Measurements from ENCODE around the gene FLYWCH2.
"Not testable (repeated sequence)": the region's sequence is repeated elsewhere in the genome, so short reads cannot be mapped to it uniquely, and the experiment has no call there.

FLYWCH2 gene

DNA sequence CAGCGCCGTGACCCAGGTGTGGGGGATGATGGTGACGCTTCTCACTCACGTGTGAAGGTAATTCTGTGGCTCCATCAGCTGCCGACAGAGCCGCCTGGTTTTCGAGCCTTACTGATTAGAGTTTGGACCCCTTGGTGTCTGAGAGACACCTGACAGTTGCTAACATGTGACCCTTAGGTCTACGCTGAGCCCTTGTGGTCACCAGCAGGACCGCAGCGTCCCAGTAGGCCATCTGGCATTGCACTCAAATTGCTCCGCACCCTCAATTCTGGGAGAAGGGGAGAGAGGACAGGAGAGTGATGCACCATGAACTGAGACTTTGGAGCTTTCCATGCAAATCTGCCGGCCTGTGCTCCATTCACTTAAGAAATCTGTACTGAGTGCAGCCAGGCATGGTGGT is 31.2 kb downstream of the FLYWCH2 start:
- Mint-ChIP-seq H3K36me3 (peaks cover 1% of the 10 kb centered on the region), H3K4me1 (peaks cover 19% of the 10 kb centered on the region), H3K27me3 (no peaks in the 10 kb centered on the region), H3K27ac (no peak overlapping the region), H3K4me3 (no peak overlapping the region), H3K9me3 (no peaks in the 10 kb centered on the region)

DNA sequence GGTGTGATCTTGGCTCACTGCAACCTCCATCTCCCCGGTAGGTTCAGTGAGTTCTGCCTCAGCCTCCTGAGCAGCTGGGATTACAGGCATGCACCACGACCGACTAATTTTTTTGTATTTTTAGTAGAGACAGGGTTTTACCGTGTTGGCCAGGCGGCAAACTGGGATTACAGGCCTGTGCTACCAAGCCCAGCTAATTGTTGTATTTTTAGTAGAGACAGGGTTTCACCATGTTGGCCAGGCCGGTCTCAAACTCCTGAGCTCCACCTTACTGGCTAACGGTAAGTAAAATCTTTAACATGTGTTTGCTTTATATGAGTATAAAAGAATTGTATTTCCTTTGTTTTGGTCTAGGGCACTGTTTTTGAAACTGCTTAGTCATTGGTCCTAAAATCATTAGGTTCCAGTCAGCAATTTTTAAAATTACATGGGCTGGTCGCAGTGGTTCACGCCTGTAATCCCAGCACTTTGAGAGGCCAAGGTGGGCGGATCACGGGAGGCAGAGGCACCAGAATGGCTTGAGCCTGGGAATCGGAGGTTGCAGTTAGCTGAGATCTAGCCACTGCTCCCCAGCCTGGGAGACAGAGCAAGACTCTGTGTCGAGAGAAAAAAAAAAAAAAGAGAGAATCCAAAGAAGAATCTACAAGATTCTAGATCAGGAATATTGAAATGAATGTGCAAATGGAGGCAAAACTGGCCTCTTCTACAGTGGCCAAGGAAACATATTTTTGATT is 32.3 kb downstream of the FLYWCH2 start:
- Mint-ChIP-seq H3K9me3 (no peaks in the 10 kb centered on the region), H3K27me3 (no peaks in the 10 kb centered on the region), H3K27ac (peak overlapping the region; percentile 17), H3K4me1 (peaks cover 24% of the 10 kb centered on the region), H3K36me3 (peaks cover 4% of the 10 kb centered on the region), H3K4me3 (no peak overlapping the region)

DNA sequence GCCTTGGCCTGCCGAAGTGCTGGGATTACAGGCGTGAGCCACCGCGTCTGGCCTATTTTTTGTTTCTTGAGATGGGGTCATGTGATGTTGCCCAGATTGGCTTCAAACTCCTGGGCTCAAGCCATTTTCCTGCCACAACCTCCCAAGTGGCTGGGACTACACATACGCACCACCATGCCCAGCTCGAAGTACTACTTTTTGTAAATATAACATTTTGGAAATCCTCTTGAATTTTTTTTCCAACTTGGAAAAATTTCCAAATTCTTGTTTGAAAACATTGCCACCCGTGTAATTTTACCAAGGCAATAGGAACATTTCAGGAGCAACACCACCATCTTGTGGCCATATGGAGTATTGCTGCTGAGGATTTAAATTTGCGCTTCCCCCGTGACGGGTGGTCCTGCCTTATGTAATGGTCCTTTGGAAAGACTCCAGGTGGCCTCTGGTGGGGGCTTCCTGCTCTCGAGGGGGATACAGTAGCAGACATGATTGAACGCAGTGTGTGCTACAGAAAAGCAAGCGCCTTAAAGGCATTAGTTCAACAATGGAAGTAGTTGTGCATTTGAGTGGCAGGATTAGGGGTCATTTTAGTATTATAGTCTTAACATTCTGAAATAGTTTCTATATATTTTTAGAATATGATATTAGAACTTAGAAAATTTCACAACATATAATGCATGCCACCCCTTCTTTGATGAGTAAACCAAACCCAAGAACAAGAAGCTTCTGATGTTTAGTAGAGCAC is 36.7 kb downstream of the FLYWCH2 start:
- Mint-ChIP-seq H3K9me3 (no peaks in the 10 kb centered on the region), H3K4me1 (peaks cover 5% of the 10 kb centered on the region), H3K36me3 (peaks cover 4% of the 10 kb centered on the region), H3K27ac (no peak overlapping the region), H3K4me3 (no peak overlapping the region), H3K27me3 (no peaks in the 10 kb centered on the region)

DNA sequence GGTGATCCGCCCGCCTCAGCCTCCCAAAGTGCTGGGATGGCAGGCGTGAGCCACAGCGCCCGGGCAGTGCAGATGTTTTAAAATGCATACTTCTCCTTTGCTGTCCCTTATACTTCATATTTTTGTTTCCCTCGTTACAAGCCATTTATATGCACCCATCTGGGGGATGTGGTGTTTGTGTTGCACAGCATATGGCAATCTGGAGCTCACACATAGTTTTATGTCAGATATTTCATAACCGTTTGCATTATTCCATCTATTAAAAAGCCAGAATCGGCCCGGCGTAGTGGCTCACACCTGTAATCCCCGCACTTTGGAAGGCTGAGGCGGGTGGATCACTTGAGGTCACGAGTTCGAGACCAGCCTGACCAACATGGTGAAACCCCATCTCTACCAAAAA is 40.5 kb downstream of the FLYWCH2 start:
- no peaks in the 10 kb centered on the region for H3K9me3 Mint-ChIP-seq
- no peaks in the 10 kb centered on the region for H3K27me3 Mint-ChIP-seq
- H3K27ac Mint-ChIP-seq, result no peak overlapping the region

DNA sequence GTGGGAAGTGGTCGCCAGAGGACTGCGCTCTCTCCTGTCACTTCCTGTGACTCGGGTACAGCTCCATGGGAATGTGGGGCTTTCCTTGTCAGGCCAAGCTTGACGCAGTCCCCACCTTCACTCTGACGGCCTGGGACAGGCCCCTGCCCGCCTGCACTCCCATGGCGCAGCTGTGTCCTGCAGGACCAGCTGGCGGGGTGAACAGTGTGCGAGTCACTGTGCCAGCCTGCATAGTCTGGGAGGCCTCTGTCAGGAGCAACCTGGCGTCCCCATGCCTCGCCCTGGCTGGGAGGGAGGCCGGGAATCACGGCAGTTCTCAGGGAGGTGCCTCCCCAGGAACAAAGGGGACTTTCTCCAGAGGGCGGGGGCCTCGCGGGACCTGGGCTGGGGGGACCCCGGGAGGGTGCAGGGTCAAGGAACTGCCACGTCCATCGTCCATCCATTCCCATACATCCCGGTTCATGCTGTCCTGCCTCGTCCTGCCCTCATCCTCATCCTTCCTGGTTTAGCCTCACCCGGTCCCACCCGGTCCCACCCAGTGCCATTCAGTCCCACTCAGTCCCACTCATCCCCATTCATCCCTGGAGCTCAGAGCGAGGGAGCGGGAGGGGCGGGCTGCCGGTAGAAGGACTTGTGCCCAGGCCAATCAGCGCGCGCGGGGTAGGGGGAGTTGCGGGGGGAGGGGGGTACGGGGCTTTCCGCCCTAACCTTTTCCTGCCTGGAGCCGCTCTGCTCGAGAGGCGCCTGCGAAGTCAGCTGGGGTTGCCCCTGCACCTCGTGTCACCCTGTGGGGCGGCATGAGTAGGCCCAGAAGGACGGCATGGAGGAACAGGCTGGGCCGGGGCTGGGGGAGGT is 42.1 kb downstream of the FLYWCH2 start:
- Mint-ChIP-seq H3K27me3 (no peaks in the 10 kb centered on the region), H3K4me1 (peaks cover 15% of the 10 kb centered on the region), H3K27ac (no peak overlapping the region), H3K9me3 (no peaks in the 10 kb centered on the region), H3K36me3 (peaks cover 2% of the 10 kb centered on the region), H3K4me3 (no peak overlapping the region)

More for the DNA sequence above, 40.5 kb downstream of the FLYWCH2 start:
- H3K4me3 Mint-ChIP-seq, result no peak overlapping the region
- peaks cover 20% of the 10 kb centered on the region for H3K4me1 Mint-ChIP-seq
- peaks cover 4% of the 10 kb centered on the region for H3K36me3 Mint-ChIP-seq

DNA sequence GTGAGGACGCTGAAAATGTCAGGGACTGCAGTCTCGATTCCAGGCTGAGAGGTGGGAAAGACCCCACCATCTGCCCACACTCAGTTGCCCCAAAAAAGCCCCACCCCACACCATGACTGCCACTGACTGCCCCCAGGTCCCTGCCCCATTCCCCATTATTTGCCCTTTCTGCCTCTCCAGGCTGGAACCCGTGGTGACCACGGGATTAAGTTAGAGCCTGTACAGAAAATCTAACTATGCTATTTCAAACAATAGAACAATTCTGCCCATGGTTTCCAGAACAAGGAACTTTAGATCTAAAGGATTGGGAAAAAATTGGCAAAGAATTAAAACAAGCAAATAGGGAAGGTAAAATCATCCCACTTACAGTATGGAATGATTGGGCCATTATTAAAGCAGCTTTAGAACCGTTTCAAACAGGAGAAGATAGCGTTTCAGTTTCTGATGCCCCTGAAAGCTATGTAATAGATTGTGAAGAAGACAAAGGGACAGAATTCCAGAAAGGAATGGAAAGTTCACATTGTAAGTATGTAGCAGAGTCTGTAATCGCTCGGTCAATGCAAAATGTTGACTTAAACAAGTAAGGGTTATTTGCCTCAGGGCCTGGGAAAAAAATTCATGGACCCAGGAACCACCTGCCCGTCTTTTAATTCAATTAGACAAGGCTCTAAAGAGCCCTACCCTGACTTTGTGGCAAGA is 43.1 kb downstream of the FLYWCH2 start:
- H3K4me1 Mint-ChIP-seq, result peaks cover 15% of the 10 kb centered on the region
- H3K27me3 Mint-ChIP-seq, result no peaks in the 10 kb centered on the region
- H3K4me3 Mint-ChIP-seq, result no peak overlapping the region
- no peak overlapping the region for H3K27ac Mint-ChIP-seq
- no peaks in the 10 kb centered on the region for H3K9me3 Mint-ChIP-seq
- H3K36me3 Mint-ChIP-seq, result peaks cover 2% of the 10 kb centered on the region

DNA sequence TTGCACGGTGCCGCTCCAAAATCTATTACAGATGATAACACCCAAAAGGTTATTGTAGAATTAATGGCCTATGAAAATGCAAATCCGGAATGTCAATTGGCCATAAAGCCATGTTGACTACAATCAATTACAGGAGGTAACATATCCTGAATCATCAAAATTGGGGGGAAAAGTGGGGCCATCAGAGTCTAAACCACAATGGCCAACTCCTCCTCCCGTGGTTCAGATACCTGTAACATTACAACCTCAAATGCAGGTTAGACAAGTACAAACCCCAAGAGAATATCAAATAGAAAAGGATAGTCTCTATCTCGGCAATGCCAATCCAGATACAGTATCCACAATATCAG is 43.6 kb downstream of the FLYWCH2 start:
- Mint-ChIP-seq H3K36me3 (peaks cover 2% of the 10 kb centered on the region), H3K9me3 (no peaks in the 10 kb centered on the region), H3K27ac (no peak overlapping the region), H3K27me3 (no peaks in the 10 kb centered on the region), H3K4me1 (peaks cover 15% of the 10 kb centered on the region), H3K4me3 (no peak overlapping the region)

DNA sequence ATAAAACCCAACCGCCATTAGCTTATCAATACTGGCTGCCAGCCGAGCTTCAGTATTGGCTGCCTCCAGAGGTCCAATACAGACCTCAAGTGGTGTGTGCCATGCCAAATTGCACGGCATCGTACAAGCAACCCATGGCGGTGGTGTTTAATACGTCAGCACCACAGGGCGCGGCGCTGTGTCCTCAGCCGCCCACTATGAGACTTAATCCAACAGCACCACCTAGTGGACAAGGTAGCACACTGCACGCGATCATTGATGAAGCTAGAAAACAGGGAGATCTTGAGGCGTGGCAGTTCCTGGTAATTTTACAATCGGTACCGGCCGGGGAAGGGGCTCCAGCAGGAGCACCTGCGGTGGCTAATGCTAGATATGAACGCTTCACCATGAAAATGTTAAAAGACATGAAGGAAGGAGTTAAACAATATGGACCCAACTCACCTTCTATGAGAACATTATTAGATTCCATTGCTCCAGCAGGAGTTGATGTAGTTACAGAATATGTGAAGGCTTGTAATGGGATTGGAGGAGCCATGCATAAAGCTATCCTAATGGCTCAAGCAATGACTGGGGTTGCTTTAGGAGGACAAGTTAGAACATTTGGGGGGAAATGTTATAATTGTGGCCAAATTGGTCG is 44.1 kb downstream of the FLYWCH2 start:
- Mint-ChIP-seq H3K4me1 (peaks cover 15% of the 10 kb centered on the region), H3K9me3 (no peaks in the 10 kb centered on the region), H3K27ac (peak overlapping the region; percentile 20), H3K36me3 (peaks cover 2% of the 10 kb centered on the region), H3K27me3 (no peaks in the 10 kb centered on the region), H3K4me3 (no peak overlapping the region)

DNA sequence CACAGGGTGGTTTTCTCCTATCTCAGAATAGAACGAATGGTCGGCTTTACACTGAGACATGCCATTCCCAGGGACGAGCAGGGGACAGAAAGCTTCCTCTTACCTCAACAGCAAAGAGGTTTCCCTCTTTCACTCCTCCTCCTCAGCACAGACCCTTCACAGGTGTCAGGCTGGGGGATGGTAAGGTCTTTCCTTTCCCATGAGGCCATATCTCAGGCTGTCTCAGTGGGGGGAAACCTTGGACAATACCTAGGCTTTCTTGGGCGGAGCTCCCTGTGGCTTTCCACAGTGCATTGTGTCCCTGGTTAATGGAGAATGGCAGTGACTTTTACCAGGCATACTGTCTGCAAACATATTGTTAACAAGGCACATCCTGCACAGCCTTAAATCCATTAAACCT is 45.1 kb downstream of the FLYWCH2 start:
- not testable (repeated sequence) for H3K27me3 Mint-ChIP-seq, H3K27ac Mint-ChIP-seq, H3K4me3 Mint-ChIP-seq, H3K36me3 Mint-ChIP-seq, H3K9me3 Mint-ChIP-seq
- H3K4me1 Mint-ChIP-seq, result peaks cover 15% of the 10 kb centered on the region

DNA sequence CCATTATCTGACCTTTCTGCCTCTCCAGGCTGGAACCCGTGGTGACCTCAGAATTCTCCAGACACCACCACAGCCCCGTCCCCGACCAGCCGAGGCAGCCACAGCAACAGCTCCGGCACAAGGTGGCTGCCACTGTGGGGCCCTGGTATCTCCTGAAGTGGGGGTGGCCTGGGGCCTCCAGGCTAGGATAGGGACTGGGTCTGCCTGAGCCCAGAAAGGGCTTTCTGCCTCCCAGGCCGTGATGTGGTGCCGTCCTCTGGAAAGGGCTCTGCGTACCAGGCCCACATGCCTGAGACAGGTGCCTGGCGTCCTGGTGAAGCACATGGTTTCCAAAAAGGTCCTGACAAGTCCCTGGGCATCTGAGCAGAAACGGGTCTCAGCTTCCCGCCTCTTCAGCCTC is 45.8 kb downstream of the FLYWCH2 start:
- no peak overlapping the region for H3K4me3 Mint-ChIP-seq
- peaks cover 15% of the 10 kb centered on the region for H3K4me1 Mint-ChIP-seq
- no peaks in the 10 kb centered on the region for H3K9me3 Mint-ChIP-seq
- H3K27ac Mint-ChIP-seq, result no peak overlapping the region
- H3K27me3 Mint-ChIP-seq, result no peaks in the 10 kb centered on the region
- H3K36me3 Mint-ChIP-seq, result no peaks in the 10 kb centered on the region

DNA sequence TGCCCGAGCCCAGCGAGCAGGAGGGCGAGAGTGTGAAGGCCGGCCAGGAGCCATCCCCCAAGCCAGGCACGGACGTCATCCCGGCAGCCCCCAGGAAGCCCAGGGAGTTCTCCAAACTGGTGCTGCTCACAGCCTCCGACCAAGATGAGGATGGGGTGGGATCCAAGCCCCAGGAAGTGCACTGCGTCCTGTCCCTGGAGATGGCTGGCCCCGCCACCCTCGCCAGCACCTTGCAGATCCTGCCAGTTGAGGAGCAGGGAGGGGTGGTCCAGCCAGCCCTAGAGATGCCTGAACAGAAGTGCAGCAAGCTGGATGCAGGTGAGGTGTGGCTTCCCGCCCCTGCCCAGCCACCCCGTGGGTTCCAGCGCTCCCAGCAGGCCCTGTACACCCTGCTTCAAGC is 46.7 kb downstream of the FLYWCH2 start:
- Mint-ChIP-seq H3K4me3 (no peak overlapping the region), H3K27me3 (no peaks in the 10 kb centered on the region), H3K27ac (no peak overlapping the region), H3K4me1 (peaks cover 15% of the 10 kb centered on the region), H3K9me3 (no peaks in the 10 kb centered on the region), H3K36me3 (peaks cover 4% of the 10 kb centered on the region)

DNA sequence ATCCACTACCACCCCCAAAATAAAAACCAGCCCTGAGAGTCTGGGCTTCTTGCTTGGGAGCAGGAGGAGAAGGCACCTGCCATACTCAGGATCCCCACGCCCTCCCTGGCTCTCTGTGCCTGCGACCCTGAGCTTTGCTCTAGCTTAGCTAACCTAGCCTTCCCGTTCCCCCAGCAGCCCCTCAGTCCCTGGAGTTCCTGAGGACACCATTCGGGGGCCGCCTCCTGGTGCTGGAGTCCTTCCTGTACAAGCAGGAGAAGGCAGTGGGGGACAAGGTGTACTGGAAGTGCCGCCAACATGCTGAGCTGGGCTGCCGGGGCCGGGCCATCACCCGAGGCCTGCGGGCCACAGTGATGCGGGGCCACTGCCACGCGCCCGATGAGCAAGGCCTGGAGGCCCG is 47.2 kb downstream of the FLYWCH2 start:
- Mint-ChIP-seq H3K4me1 (peaks cover 15% of the 10 kb centered on the region), H3K27me3 (no peaks in the 10 kb centered on the region), H3K36me3 (peaks cover 5% of the 10 kb centered on the region), H3K4me3 (no peak overlapping the region), H3K27ac (no peak overlapping the region), H3K9me3 (no peaks in the 10 kb centered on the region)

DNA sequence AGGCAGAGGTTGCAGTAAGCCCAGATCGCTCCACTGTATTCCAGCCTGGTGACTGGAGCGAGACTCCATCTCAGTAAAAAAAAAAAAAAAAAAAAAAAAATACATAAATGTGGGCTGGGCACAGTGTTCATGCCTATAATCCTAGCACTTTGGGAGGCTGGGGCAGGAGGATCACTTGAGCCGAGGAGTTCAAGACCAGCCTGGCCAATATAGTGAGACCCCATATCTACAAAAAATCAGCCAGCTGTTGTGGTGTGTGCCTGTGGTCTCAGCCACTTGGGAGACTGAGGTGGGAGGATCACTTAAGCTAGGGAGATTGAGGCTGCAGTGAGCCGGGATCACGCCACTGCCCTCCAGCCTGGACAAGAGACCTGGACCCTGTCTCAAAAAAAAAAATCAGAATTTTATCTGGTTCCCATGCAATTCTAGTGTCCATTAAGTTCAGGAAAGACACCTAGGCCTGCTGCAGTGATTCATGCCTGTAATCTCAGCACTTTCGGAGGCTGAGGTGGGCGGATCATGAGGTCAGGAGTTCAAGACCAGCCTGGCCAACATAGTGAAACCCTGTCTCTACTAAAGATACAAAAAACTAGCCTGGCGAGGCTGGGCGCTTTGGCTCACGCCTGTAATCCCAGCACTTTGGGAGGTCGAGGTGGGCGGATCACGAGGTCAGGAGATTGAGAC is 48.4 kb downstream of the FLYWCH2 start:
- peaks cover 15% of the 10 kb centered on the region for H3K4me1 Mint-ChIP-seq
- H3K27me3 Mint-ChIP-seq, H3K27ac Mint-ChIP-seq, H3K36me3 Mint-ChIP-seq, H3K4me3 Mint-ChIP-seq, H3K9me3 Mint-ChIP-seq: not testable (repeated sequence)

DNA sequence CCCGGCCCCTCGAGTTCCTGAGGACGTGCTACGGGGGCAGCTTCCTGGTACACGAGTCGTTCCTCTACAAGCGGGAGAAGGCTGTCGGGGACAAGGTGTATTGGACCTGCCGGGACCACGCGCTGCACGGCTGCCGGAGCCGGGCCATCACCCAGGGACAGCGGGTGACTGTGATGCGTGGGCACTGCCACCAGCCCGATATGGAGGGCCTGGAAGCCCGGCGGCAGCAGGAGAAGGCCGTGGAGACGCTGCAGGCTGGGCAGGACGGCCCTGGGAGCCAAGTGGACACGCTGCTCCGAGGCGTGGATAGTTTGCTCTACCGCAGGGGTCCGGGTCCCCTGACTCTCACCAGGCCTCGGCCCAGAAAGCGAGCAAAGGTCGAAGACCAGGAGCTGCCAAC is 50.1 kb downstream of the FLYWCH2 start:
- Mint-ChIP-seq H3K4me1 (no peaks in the 10 kb centered on the region), H3K36me3 (peaks cover 7% of the 10 kb centered on the region), H3K4me3 (no peak overlapping the region), H3K27me3 (no peaks in the 10 kb centered on the region), H3K27ac (no peak overlapping the region), H3K9me3 (no peaks in the 10 kb centered on the region)

DNA sequence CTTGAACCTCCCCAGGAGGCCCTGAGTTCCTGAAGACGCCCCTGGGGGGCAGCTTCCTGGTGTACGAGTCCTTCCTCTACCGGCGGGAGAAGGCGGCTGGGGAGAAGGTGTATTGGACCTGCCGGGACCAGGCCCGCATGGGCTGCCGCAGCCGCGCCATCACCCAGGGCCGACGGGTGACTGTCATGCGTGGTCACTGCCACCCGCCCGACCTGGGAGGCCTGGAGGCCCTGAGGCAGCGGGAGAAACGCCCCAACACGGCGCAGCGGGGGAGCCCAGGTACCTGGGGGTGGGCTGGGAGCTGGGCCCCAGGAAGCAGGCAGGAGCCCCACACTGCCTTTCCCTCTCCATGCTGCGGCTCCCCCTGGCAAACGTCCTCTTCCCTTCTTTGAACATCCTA is 50.7 kb downstream of the FLYWCH2 start:
- H3K9me3 Mint-ChIP-seq, result no peaks in the 10 kb centered on the region

More for the DNA sequence above, 50.7 kb downstream of the FLYWCH2 start:
- Mint-ChIP-seq H3K4me1 (no peaks in the 10 kb centered on the region), H3K4me3 (no peak overlapping the region), H3K36me3 (peaks cover 7% of the 10 kb centered on the region), H3K27ac (no peak overlapping the region), H3K27me3 (no peaks in the 10 kb centered on the region)
